ENCODE data around the gene STK4.

- no peak for TF ChIP-seq CTCF (IDR thresholded peaks at IDR 0.05)
- TF ChIP-seq POLR2A (IDR thresholded peaks at IDR 0.05): no peak
Observed at GRCh38 chr20:45069261-45069660, 102.9 kb downstream of the STK4 start.
